Tibial artery (tissue), 4 donors: ENCODE data around the gene PRXL2A.

ENCODE experiments used
- DNase-seq, 2 donors: peaks; one replicate each; pipeline ENCODE4 v3.0.0-alpha.2; 2019
- H3K27ac ChIP-seq, 2 donors: fragments of 200-600 bp; sonication (generic) in 1 of 2; 1 replicate in 1 of 2; 2 replicates in 1 of 2; pipeline ENCODE4 v1.5.1; 2018 to 2019; ENCODE audit warnings: mild to moderate bottlenecking in 1 of 2
- H3K27me3 ChIP-seq, 2 donors: fragments of 200-600 bp; sonication (generic) in 1 of 2; one replicate each; pipeline versions ENCODE4 v1.5.1 to v1.6.0; 2016 to 2019
- H3K36me3 ChIP-seq, 3 donors: fragments of 200-600 bp; sonication (generic) in 2 of 3; one replicate each; pipeline ENCODE4 v1.5.1; 2016 to 2019; ENCODE audit warnings: mild to moderate bottlenecking in 2 of 3
- H3K4me1 ChIP-seq, 4 donors: fragments of 200-600 bp; sonication (generic) in 2 of 4; 1 replicate in 3 of 4; 2 replicates in 1 of 4; pipeline ENCODE4 v1.5.1; 2016 to 2019
- H3K4me3 ChIP-seq, 2 donors: fragments of 200-600 bp; sonication (generic) in 1 of 2; 1 replicate in 1 of 2; 2 replicates in 1 of 2; pipeline ENCODE4 v1.5.1; 2018 to 2019; ENCODE audit warnings: mild to moderate bottlenecking in 2 of 2
- H3K9me3 ChIP-seq, 3 donors: fragments of 200-600 bp; sonication (generic) in 1 of 3; one replicate each; pipeline ENCODE4 v1.5.1; 2016 to 2019
- intact Hi-C: fragments of 100-400 bp; cut with DNase I; formaldehyde crosslinking; loops from one replicate; pipeline ENCODE4 v1.15.0; 2023; ENCODE audit warnings: low total_unique reads
- TF ChIP-seq, protein P1 (sequence below), 2 experiments: fragments of 200-600 bp in 1 of 2; fragments of 450-650 bp in 1 of 2; IDR thresholded peaks; one replicate each; pipeline ENCODE4 v1.5.1; 2017 to 2019; ENCODE audit warnings: antibody characterized with exemption in 2 of 2, mild to moderate bottlenecking in 1 of 2, moderate library complexity in 1 of 2

The PRXL2A gene

DNA sequence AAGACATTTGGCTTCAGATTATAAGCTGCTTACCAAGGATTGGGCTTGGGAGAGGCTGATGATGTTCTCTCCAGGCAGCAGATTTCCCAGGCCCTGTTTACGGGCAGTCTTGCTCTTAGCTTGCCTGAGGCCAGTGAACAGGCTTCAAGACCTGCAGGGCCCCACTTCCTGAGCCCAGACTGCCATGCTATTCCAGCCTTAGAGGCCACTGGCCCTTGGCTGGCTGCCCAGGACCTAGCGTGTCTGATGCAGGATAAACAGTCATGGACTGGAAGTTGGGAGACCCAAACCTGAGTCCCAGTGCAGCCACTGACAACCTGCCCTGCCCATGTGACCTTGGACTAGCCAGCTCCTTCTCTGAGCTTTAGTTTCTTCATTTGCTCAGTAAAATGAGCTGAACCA, 2.9 kb downstream of the PRXL2A start:
- intact Hi-C loops = no loop called here
- H3K27ac ChIP-seq = no peak overlapping the region

DNA sequence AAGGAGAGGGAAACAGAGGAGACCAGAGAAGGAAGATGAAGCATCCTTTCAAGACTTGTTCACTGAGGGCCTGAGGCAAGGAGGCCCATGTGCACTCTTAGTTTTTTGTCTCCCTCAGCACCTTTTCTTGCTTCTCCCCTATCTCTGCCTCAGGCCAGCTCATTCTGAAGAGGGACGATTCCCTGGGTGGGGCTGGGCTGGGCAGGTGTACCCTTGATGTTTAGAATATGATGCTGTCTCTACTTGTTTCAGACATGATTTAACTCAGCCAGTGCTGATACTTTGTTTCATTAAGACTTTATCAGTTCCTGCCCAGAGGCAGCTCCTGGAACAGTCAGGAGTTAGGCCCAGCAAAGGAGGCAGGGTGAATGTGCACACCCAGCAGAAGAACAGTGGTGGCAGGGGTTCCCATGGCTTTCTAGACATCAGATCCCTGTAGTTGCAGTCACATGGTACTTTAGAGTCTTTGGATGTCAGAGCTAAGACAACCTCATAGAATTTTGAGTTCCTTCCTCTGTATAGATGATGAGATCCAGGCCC, 3.4 kb downstream of the PRXL2A start:
- DNase-seq = no peak
- TF ChIP-seq, protein P1, sequence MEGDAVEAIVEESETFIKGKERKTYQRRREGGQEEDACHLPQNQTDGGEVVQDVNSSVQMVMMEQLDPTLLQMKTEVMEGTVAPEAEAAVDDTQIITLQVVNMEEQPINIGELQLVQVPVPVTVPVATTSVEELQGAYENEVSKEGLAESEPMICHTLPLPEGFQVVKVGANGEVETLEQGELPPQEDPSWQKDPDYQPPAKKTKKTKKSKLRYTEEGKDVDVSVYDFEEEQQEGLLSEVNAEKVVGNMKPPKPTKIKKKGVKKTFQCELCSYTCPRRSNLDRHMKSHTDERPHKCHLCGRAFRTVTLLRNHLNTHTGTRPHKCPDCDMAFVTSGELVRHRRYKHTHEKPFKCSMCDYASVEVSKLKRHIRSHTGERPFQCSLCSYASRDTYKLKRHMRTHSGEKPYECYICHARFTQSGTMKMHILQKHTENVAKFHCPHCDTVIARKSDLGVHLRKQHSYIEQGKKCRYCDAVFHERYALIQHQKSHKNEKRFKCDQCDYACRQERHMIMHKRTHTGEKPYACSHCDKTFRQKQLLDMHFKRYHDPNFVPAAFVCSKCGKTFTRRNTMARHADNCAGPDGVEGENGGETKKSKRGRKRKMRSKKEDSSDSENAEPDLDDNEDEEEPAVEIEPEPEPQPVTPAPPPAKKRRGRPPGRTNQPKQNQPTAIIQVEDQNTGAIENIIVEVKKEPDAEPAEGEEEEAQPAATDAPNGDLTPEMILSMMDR (IDR thresholded peaks at IDR 0.05) = no peak
- peaks cover 0 to 23% (median 12%) of the 10 kb centered on the region in 4 donors for H3K4me1 ChIP-seq

More for the DNA sequence above, 2.9 kb downstream of the PRXL2A start:
- no peak for DNase-seq
- peaks cover 0 to 22% (median 12%) of the 10 kb centered on the region in 4 donors for H3K4me1 ChIP-seq
- H3K9me3 ChIP-seq = no peaks in the 10 kb centered on the region
- no peak overlapping the region for H3K4me3 ChIP-seq
- TF ChIP-seq, protein P1 (IDR thresholded peaks at IDR 0.05) = no peak
- peaks cover 0 to 31% of the 10 kb centered on the region in 2 donors for H3K27me3 ChIP-seq
- H3K36me3 ChIP-seq = no peaks in the 10 kb centered on the region

DNA sequence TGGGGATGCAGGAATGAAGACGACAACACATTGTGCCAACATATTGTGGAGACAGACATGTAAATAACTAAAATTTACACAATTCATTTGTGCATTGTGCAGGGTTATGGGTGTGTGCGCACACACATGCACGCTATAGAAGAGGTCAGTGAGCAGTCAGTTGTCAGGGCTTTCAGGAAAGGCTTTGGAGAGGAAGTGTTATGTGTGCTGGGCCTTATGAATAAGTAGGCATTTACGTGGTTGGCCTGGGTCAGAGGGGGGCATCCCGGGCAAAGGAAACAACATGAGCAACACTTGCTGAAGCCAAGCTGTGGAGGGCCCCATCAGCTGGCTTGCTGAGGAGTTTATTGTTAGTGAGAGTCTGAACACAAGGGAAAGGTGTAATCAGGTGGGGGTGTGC, 4.1 kb downstream of the PRXL2A start:
- TF ChIP-seq, protein P1 (IDR thresholded peaks at IDR 0.05) = no peak
- H3K27me3 ChIP-seq = peaks cover 0 to 26% of the 10 kb centered on the region in 2 donors
- intact Hi-C loops = no loop called here
- no peak overlapping the region for H3K4me3 ChIP-seq
- peaks cover 0 to 23% (median 12%) of the 10 kb centered on the region in 4 donors for H3K4me1 ChIP-seq
- H3K27ac ChIP-seq = no peak overlapping the region
- no peaks in the 10 kb centered on the region for H3K36me3 ChIP-seq
- no peaks in the 10 kb centered on the region for H3K9me3 ChIP-seq
- DNase-seq = no peak

More for the DNA sequence above, 3.4 kb downstream of the PRXL2A start:
- Histone ChIP-seq H3K27ac (no peak overlapping the region), H3K4me3 (no peak overlapping the region), H3K36me3 (no peaks in the 10 kb centered on the region), H3K9me3 (no peaks in the 10 kb centered on the region), H3K27me3 (peaks cover 0 to 31% of the 10 kb centered on the region in 2 donors)
- intact Hi-C loops = no loop called here

GRCh38 chr10:80413271-80413996, 5.1 kb downstream of the PRXL2A start:
- peaks cover 0 to 19% (median 6%) of the 10 kb centered on the region in 4 donors for H3K4me1 ChIP-seq
- no peaks in the 10 kb centered on the region for H3K36me3 ChIP-seq
- DNase-seq = no peak
- no peak overlapping the region for H3K4me3 ChIP-seq
- H3K27me3 ChIP-seq = peaks cover 0 to 18% of the 10 kb centered on the region in 2 donors
- no peaks in the 10 kb centered on the region for H3K9me3 ChIP-seq
- no peak overlapping the region for H3K27ac ChIP-seq
- TF ChIP-seq, protein P1 (IDR thresholded peaks at IDR 0.05) = no peak
- intact Hi-C loops = no loop called here

DNA sequence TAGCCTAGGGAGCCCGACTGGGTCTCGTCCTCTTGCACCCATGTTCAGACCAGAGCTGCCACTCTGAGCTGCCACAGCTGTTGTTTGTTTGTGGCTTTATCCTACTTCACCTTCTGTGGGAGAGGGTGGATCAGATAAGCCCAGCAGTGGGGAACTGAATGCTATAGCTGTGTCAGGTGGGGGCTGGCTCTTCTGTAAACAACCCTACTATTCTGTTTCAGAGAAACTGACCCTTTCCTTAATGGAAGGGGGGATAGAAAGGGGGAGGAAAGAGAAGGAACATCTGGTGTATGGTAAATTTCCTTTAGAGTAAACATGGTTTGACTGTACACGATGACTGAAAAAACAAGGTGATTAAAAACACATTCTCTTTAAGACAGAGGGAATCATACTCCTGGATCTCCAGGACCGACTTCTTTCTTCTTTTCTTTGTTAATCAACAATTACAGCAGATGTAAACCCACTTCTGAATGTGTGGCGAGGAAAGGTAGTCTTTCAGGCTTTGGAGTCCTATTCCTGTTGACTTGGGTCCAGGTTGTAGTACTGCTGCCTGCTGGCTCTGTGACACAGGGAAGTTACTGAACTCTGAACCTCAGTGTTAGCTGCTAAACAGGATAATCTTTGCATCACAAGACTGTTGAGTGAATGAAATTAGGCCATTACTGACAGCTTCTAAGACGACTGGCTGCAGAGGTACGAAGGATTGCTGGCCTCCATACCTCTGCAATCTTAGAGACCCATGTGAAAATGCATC, 6.0 kb downstream of the PRXL2A start:
- H3K4me1 ChIP-seq = peaks cover 0 to 13% (median 0%) of the 10 kb centered on the region in 4 donors

More for the DNA sequence above, 6.0 kb downstream of the PRXL2A start:
- no peak overlapping the region for H3K4me3 ChIP-seq
- H3K36me3 ChIP-seq = no peaks in the 10 kb centered on the region
- no peaks in the 10 kb centered on the region for H3K9me3 ChIP-seq
- TF ChIP-seq, protein P1 (IDR thresholded peaks at IDR 0.05) = no peak
- intact Hi-C loops = no loop called here
- no peak overlapping the region for H3K27ac ChIP-seq
- peaks cover 0 to 10% of the 10 kb centered on the region in 2 donors for H3K27me3 ChIP-seq
- no peak for DNase-seq
